SK-N-MC (cell line): Measurements from ENCODE around the gene CHMP6.

Source experiments
- DNase-seq: peaks from one replicate; pipeline ENCODE4 v3.0.0-alpha.2; 2011; ENCODE audit warnings: low read depth, low spot score
- H3K27ac ChIP-seq: fragments of 200-600 bp; sonication (generic); 2 replicates; pipeline ENCODE4 v1.5.1; 2016; ENCODE audit warnings: mixed run types
- H3K36me3 ChIP-seq: fragments of 200-600 bp; sonication (generic); 2 replicates; pipeline ENCODE4 v1.6.1; 2017; ENCODE audit warnings: antibody characterized with exemption, low read length, mixed read lengths; ENCODE audit not compliant: insufficient read depth
- H3K4me3 ChIP-seq: fragments of 200-600 bp; sonication (generic); 2 replicates; pipeline ENCODE4 v1.5.1; 2016
- H3K9ac ChIP-seq: fragments of 200-600 bp; sonication (generic); 2 replicates; pipeline ENCODE4 v1.8.0; 2017; ENCODE audit warnings: mixed run types, mixed read lengths; ENCODE audit not compliant: insufficient read length
- H3K9me3 ChIP-seq: fragments of 200-600 bp; sonication (generic); 2 replicates; pipeline ENCODE4 v1.6.1; 2017; ENCODE audit warnings: low read depth, mild to moderate bottlenecking, antibody characterized with exemption, low read length, moderate library complexity, mixed read lengths
- EZH2 ChIP-seq: fragments of 200-600 bp; sonication (generic); IDR thresholded peaks from one replicate; pipeline ENCODE4 v1.6.1; 2017; ENCODE audit warnings: antibody characterized with exemption
- FOXP2 ChIP-seq: optimal IDR thresholded peaks from 2 replicates; pipeline ENCODE3; 2011; ENCODE audit warnings: mild to moderate bottlenecking, moderate library complexity; ENCODE audit not compliant: insufficient read depth; ENCODE audit errors: extremely low read length, control extremely low read depth
- POLR2AphosphoS5 ChIP-seq: IDR thresholded peaks from 2 replicates; pipeline ENCODE4 v1.6.1; 2012; ENCODE audit warnings: mild to moderate bottlenecking, low read depth, low read length, borderline replicate concordance

The CHMP6 gene

DNA sequence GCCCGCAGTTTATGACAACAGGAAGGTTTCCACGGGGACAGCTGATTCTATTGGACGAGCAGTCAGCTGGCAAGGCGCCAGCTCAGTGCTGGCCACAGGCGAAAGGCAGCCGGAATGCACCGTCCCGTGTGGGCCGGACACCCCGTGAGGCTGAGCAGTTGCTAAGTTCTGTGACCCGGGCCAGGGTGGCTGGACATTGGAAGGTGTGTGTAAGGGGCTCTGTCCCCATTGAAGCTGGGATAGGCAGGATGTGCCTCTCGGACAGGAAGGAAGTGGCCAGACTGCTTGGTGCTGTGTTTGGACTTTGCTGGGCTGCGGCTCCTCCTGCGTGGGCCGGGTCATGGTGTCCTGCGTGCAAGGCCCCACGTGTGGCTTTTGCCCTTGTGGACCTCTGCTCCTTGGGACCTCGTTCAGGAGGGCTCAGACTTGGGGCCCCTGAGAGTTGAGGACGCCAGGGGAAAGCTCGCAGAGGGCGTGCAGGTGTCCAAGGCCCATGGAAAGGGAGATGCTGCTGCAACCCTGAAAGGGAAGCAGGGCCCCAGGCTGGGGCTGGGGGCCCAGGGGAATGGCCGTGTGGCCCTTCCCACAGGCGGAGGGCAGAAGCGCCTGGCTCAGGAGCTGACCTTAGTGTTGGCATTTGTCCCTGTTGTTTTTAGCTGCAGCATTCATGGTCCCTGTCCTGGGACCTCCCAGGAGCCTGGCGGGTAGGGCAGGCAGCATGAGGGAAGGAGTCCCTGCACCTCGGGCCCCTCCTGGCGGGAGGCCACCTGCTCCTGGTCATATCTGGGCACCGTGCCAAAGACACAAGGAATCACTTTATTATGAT, 53.3 kb downstream of the CHMP6 start:
- Histone ChIP-seq H3K27ac (no peak overlapping the region), H3K4me3 (no peak overlapping the region), H3K9me3 (no peaks in the 10 kb centered on the region), H3K9ac (no peak overlapping the region), H3K36me3 (no peaks in the 10 kb centered on the region)
- TF ChIP-seq EZH2 (no peak), POLR2AphosphoS5 (no peak), FOXP2 (no peak)
- DNase-seq = no peak

DNA sequence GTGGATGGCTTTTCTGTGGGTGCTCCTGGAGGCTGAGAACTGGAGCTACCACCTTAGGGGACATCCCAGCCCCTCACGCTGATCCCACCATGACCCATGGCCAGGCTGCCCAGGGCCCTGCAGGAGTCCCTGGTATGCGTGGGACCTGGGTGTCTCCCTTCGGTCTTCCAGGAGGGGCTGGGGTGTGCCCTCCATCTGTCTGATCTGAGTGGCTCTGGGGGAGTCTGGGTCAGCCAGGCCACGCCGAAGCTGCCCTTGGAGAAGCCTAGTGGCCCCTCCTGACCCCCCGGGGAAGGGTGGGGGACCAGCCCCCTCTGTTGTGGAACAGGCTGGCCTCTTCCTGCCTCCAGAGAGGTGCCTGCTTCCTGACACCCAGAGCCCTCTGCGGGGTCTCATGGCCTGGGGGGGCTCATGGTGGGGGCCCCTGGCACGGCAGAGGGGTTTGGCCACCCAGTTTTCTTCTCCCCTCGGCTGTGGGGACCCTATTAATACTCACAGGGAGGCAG, 54.0 kb downstream of the CHMP6 start:
- Histone ChIP-seq H3K4me3 (no peak overlapping the region), H3K27ac (no peak overlapping the region)
- TF ChIP-seq POLR2AphosphoS5 (no peak), FOXP2 (no peak), EZH2 (no peak)

DNA sequence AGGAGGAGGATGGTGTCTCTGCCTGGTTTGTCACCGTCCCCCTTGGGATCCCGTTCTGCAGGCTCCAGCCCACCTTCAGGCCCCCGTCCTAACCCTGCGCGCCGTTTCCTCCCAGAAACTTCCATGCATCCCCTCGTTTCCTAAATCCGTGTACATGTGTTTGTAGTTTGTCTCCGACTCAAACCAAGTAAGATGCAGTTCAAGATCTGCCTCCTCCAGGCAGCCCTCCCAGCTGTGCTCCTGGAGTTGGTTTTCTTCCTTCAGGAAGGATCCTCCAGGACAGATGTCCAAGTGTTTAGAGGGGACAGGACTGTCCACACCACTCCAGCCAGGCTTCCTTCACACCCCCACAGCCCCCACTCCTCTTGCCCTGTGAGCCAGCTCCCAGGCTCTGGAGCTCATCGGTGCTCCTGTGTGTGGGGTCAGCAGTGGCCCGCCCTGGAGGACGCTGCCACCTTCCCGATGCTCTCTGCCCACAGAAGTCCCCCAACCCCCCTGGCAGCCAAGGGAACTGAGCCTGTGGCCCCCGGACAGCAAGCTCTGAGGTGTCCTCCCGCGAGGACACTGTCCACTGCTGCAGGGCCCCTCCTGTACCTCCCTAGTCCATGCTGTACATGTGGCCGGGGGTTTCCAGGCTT, 54.6 kb downstream of the CHMP6 start:
- Histone ChIP-seq H3K36me3 (no peaks in the 10 kb centered on the region), H3K9ac (no peak overlapping the region), H3K9me3 (no peaks in the 10 kb centered on the region), H3K4me3 (no peak overlapping the region), H3K27ac (no peak overlapping the region)
- DNase-seq = no peak
- TF ChIP-seq EZH2 (no peak), POLR2AphosphoS5 (no peak), FOXP2 (no peak)

More for the DNA sequence above, 54.0 kb downstream of the CHMP6 start:
- Histone ChIP-seq H3K9me3 (no peaks in the 10 kb centered on the region), H3K9ac (no peak overlapping the region), H3K36me3 (no peaks in the 10 kb centered on the region)
- DNase-seq = no peak

GRCh38 chr17:81046770-81047359, 55.2 kb downstream of the CHMP6 start:
- no peak overlapping the region for H3K9ac ChIP-seq
- no peak overlapping the region for H3K4me3 ChIP-seq
- no peak for DNase-seq
- TF ChIP-seq EZH2 (no peak), POLR2AphosphoS5 (no peak), FOXP2 (no peak)
- no peaks in the 10 kb centered on the region for H3K9me3 ChIP-seq
- no peaks in the 10 kb centered on the region for H3K36me3 ChIP-seq
- no peak overlapping the region for H3K27ac ChIP-seq

DNA sequence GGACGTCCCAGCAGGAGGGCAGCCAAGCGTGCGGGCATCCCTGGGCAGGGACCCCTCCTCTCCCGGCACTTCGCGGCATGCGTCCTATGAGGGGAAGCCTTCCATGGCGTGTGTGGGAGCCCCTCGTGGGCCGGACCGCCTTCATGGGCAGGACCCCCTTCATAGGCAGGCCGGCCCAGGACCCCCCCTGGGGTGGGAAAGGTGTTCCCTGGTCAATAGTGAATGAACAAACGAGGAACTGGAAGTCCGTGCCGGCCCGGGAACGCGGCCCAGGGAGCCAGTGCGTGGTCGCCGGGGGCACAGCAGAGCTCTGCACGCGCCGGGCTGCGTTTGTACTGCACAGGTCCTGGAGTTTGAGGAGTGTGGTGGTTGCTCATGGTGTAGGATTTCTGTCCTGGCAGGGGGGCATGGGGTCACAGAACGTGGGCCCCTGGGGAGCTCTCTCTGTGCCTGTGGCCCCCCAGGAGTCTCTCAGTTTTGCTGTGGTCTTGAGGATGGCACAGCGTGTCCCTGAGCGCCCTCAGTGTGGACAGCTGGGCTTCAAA, 57.3 kb downstream of the CHMP6 start:
- Histone ChIP-seq H3K9ac (no peak overlapping the region), H3K9me3 (no peaks in the 10 kb centered on the region), H3K4me3 (no peak overlapping the region), H3K36me3 (no peaks in the 10 kb centered on the region), H3K27ac (no peak overlapping the region)
- TF ChIP-seq POLR2AphosphoS5 = no peak
- TF ChIP-seq FOXP2 = no peak
- TF ChIP-seq EZH2 = no peak
- DNase-seq = no peak

GRCh38 chr17:81049372-81049911, 57.8 kb downstream of the CHMP6 start:
- Histone ChIP-seq H3K9ac (no peak overlapping the region), H3K9me3 (no peaks in the 10 kb centered on the region), H3K27ac (no peak overlapping the region), H3K36me3 (no peaks in the 10 kb centered on the region), H3K4me3 (no peak overlapping the region)
- no peak for DNase-seq
- TF ChIP-seq POLR2AphosphoS5 (no peak), FOXP2 (no peak), EZH2 (no peak)
